Spinal cord (tissue), 10 donors: ENCODE measurements around the gene GSTK1. TPM values are rescaled to one million over a fixed set of nuclear protein-coding genes. Genes with fewer than 3 reads are reported as not detected.
A peak's percentile ranks its signal among the peaks of the same experiment; 100 is the strongest.

ENCODE experiments used
- DNase-seq, 6 donors: peaks; one replicate each; pipeline versions ENCODE4 v3.0.0 to v3.0.0-alpha.2; 2013 to 2015; ENCODE audit warnings: low spot score in 6 of 6, low read depth in 4 of 6
- H3K27ac ChIP-seq: one replicate; pipeline ENCODE4 v1.5.1; 2013; ENCODE audit warnings: low read depth, low read length, control low read depth
- H3K27me3 ChIP-seq: one replicate; pipeline ENCODE4 v1.6.1; 2013; ENCODE audit warnings: low read length; ENCODE audit not compliant: control insufficient read depth, insufficient read depth
- H3K36me3 ChIP-seq: one replicate; pipeline ENCODE4 v1.6.1; 2013; ENCODE audit warnings: low read length; ENCODE audit not compliant: control insufficient read depth, insufficient read depth
- H3K4me1 ChIP-seq: one replicate; pipeline ENCODE4 v1.6.1; 2013; ENCODE audit warnings: low read length; ENCODE audit not compliant: control insufficient read depth, insufficient read depth
- H3K4me3 ChIP-seq: one replicate; pipeline ENCODE4 v1.5.1; 2013; ENCODE audit warnings: low read depth, low read length, control low read depth
- H3K9me3 ChIP-seq: one replicate; pipeline ENCODE4 v1.6.1; 2013; ENCODE audit warnings: low read length; ENCODE audit not compliant: control insufficient read depth, insufficient read depth
- WGBS: methylation state at CpG from one replicate; pipeline ENCODE4 v1.1.5; 2013; ENCODE audit warnings: missing lambda C conversion rate; ENCODE audit not compliant: insufficient coverage; 5-methylcytosine and 5-hydroxymethylcytosine counted together
- polyA plus RNA-seq, 2 donors: library from polyadenylated mRNA; unstranded; fragments of 120-200 nt; gene quantifications; one replicate each; pipeline ENCODE4 v1.2.1, GENCODE V29; 2013; ENCODE audit not compliant: insufficient read length in 2 of 2
- total RNA-seq, 2 donors: library from RNA; depleted of rRNA in 1 of 2; stranded (reverse); fragments of 120-200 nt in 1 of 2; fragments of >200 nt in 1 of 2; gene quantifications; one replicate each; pipeline versions ENCODE4 v1.2.3 to v1.2.4, GENCODE V29; 2013 to 2014
- donor health status: healthy.

GSTK1 gene
- total and polyA plus RNA-seq, 4 donors: 58.2 to 131 (median 88.1) TPM

DNA sequence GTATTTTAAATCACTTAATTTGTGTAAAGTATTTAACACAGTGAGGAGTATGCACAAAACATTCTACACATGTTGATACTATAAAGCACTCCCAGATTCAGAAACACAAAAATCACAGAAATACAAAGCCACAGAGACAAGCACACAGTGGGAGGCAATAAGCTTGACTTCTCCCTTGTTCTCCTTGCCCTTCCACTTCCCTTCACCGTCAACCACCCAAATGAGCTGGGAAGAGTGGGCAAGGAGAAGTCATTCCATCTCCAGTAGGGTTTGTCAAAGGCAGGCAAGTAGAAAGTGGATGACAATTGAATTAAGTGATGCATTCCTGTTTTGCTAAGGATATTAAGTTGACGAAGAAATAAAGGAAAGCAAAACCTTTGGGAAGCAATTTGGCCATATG lies 17.3 kb downstream of the GSTK1 start:
- Histone ChIP-seq H3K27me3 (no peaks in the 10 kb centered on the region), H3K4me3 (no peak overlapping the region), H3K9me3 (no peaks in the 10 kb centered on the region), H3K27ac (peak overlapping the region; percentile 90), H3K4me1 (peaks cover 9% of the 10 kb centered on the region), H3K36me3 (no peaks in the 10 kb centered on the region)
- no CpG with 5 or more reads among the region's 2 CpGs for WGBS
- no peak for DNase-seq

GRCh38 chr7:143281529-143281928 lies 18.3 kb downstream of the GSTK1 start:
- H3K4me3 ChIP-seq: no peak overlapping the region
- H3K4me1 ChIP-seq: peaks cover 17% of the 10 kb centered on the region
- H3K27ac ChIP-seq: peak overlapping the region; percentile 90
- H3K27me3 ChIP-seq: no peaks in the 10 kb centered on the region
- no peaks in the 10 kb centered on the region for H3K36me3 ChIP-seq
- WGBS: 100% methylated on average over 2 of the region's 2 CpGs
- no peaks in the 10 kb centered on the region for H3K9me3 ChIP-seq
- no peak for DNase-seq

DNA sequence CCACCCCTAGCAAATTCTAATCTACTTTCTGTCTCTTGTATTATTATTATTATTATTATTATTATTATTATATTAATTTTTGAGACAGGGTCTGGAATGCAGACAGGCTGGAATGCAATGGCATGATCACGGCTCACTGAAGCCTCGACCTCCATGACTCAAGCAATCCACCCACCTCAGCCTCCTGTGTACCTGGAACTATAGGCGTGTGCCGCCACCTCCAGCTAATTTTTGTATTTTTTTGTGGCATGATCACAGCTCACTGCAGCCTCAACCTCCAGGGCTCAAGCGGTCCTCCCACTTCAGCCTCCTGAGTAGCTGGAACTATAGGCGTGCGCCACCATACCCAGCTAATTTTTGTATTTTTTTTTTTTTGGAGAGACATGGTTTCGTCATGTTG lies 18.9 kb downstream of the GSTK1 start:
- WGBS: 100% methylated on average over 2 of the region's 8 CpGs

GRCh38 chr7:143283381-143283780 lies 20.1 kb downstream of the GSTK1 start:
- Histone ChIP-seq H3K36me3 (no peaks in the 10 kb centered on the region), H3K4me3 (no peak overlapping the region), H3K9me3 (no peaks in the 10 kb centered on the region), H3K27me3 (no peaks in the 10 kb centered on the region), H3K27ac (no peak overlapping the region), H3K4me1 (peaks cover 26% of the 10 kb centered on the region)
- 81% methylated on average over 4 of the region's 4 CpGs for WGBS
- DNase-seq: no peak

More for the DNA sequence above, 18.9 kb downstream of the GSTK1 start:
- Histone ChIP-seq H3K27ac (no peak overlapping the region), H3K27me3 (no peaks in the 10 kb centered on the region), H3K4me3 (no peak overlapping the region), H3K4me1 (peaks cover 18% of the 10 kb centered on the region), H3K36me3 (no peaks in the 10 kb centered on the region), H3K9me3 (no peaks in the 10 kb centered on the region)
- DNase-seq: no peak

- Histone ChIP-seq H3K27ac (peak within 1 kb of the TSS; percentile 54), H3K36me3 (no peaks in the 10 kb centered on the region), H3K4me3 (no peak within 1 kb of the TSS), H3K27me3 (no peaks in the 10 kb centered on the region), H3K9me3 (no peaks in the 10 kb centered on the region), H3K4me1 (peaks cover 26% of the 10 kb centered on the region)
- 53% methylated on average over 9 of the region's 19 CpGs for WGBS
- DNase-seq: peak in 1 of 6 donors; percentile 42
Measured at GRCh38 chr7:143284591-143285469, 21.6 kb downstream of the GSTK1 start, which contains the start of gene TMEM139. TSS of gene TMEM139 (plus strand) at chr7:143284958. CDS start at chr7:143285958, 1,000 bp downstream.

DNA sequence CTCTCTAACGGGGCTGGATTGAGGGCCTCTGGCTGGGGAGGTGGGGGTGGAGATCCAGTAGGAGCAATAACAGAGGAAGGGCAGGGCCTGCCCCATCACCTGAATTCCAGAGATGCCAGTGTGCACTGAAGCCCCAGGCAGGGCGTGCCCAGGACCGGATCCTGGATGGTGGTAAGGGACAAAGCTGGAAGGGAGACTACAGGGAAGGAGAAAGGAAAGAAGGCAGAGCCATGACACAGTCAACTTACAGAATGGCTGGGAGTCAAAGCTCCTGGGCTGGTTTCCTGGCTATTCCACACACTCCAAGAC lies 22.2 kb downstream of the GSTK1 start:
- no peak for DNase-seq
- H3K36me3 ChIP-seq: no peaks in the 10 kb centered on the region
- peaks cover 32% of the 10 kb centered on the region for H3K4me1 ChIP-seq
- H3K9me3 ChIP-seq: no peaks in the 10 kb centered on the region
- H3K4me3 ChIP-seq: no peak overlapping the region
- WGBS: no CpG with 5 or more reads among the region's 3 CpGs
- H3K27me3 ChIP-seq: no peaks in the 10 kb centered on the region
- peak overlapping the region; percentile 54 for H3K27ac ChIP-seq

- no peak for DNase-seq
- no peak overlapping the region for H3K4me3 ChIP-seq
- WGBS: 95% methylated on average over 9 of the region's 11 CpGs
- peak overlapping the region; percentile 54 for H3K27ac ChIP-seq
- peaks cover 36% of the 10 kb centered on the region for H3K4me1 ChIP-seq
- H3K36me3 ChIP-seq: no peaks in the 10 kb centered on the region
- no peaks in the 10 kb centered on the region for H3K9me3 ChIP-seq
- no peaks in the 10 kb centered on the region for H3K27me3 ChIP-seq
Measured at GRCh38 chr7:143285806-143286521, 22.7 kb downstream of the GSTK1 start.

- Histone ChIP-seq H3K27me3 (no peaks in the 10 kb centered on the region), H3K9me3 (no peaks in the 10 kb centered on the region), H3K36me3 (no peaks in the 10 kb centered on the region), H3K27ac (peak overlapping the region; percentile 54), H3K4me1 (peaks cover 36% of the 10 kb centered on the region), H3K4me3 (no peak overlapping the region)
- DNase-seq: no peak
- WGBS: 100% methylated on average over 3 of the region's 6 CpGs
Measured at GRCh38 chr7:143286522-143286890, 23.3 kb downstream of the GSTK1 start.

- DNase-seq: no peak
- peaks cover 7% of the 10 kb centered on the region for H3K36me3 ChIP-seq
- 91% methylated on average over 11 of the region's 17 CpGs for WGBS
- no peaks in the 10 kb centered on the region for H3K9me3 ChIP-seq
- H3K4me1 ChIP-seq: peaks cover 36% of the 10 kb centered on the region
- peak overlapping the region; percentile 90 for H3K4me3 ChIP-seq
- no peaks in the 10 kb centered on the region for H3K27me3 ChIP-seq
- peak overlapping the region; percentile 94 for H3K27ac ChIP-seq
Measured at GRCh38 chr7:143287339-143287934, 24.2 kb downstream of the GSTK1 start.
